Heart left ventricle (tissue), 16 donors: Measurements from ENCODE around the gene ANKRD11. TPM values are rescaled to one million over a fixed set of nuclear protein-coding genes. Genes with fewer than 3 reads are reported as not detected.
A peak's percentile ranks its signal among the peaks of the same experiment; 100 is the strongest.

Experiments used
- ATAC-seq, 4 donors: fragments of 200-7000 bp; cut with Tn5 transposase; one replicate each; pipeline ENCODE4 v1.9.1; 2020 to 2022; ENCODE audit warnings: moderate library complexity in 4 of 4, mild to moderate bottlenecking in 3 of 4, moderate number of reproducible peaks in 1 of 4
- DNase-seq, 5 donors: peaks; one replicate each; pipeline ENCODE4 v3.0.0-alpha.2; 2020
- H3K27ac ChIP-seq, 12 donors: fragments of 200-600 bp; sonication (generic) in 4 of 12; one replicate each; pipeline versions ENCODE4 v1.5.0 to v1.8.0; 2016 to 2022; ENCODE audit warnings: mild to moderate bottlenecking in 2 of 12
- H3K27me3 ChIP-seq, 9 donors: fragments of 200-600 bp; sonication (generic) in 2 of 9; one replicate each; pipeline versions ENCODE4 v1.5.1 to v1.8.0; 2016 to 2022; ENCODE audit warnings: mild to moderate bottlenecking in 3 of 9
- H3K36me3 ChIP-seq, 9 donors: fragments of 200-600 bp; sonication (generic) in 2 of 9; one replicate each; pipeline versions ENCODE4 v1.5.0 to v1.8.0; 2018 to 2022; ENCODE audit warnings: mild to moderate bottlenecking in 2 of 9
- H3K4me1 ChIP-seq, 12 donors: fragments of 200-600 bp; sonication (generic) in 4 of 12; one replicate each; pipeline versions ENCODE4 v1.5.0 to v1.8.0; 2016 to 2022; ENCODE audit warnings: mild to moderate bottlenecking in 3 of 12
- H3K4me3 ChIP-seq, 12 donors: fragments of 200-600 bp; sonication (generic) in 4 of 12; one replicate each; pipeline versions ENCODE4 v1.5.0 to v1.8.0; 2017 to 2022; ENCODE audit warnings: mild to moderate bottlenecking in 9 of 12, moderate library complexity in 4 of 12
- H3K9me3 ChIP-seq, 12 donors: fragments of 200-600 bp; sonication (generic) in 4 of 12; one replicate each; pipeline versions ENCODE4 v1.5.0 to v1.8.0; 2016 to 2022; ENCODE audit warnings: mild to moderate bottlenecking in 1 of 12
- POLR2A ChIP-seq, 2 donors: fragments of 450-650 bp; IDR thresholded peaks; one replicate each; pipeline ENCODE4 v1.6.1; 2017; ENCODE audit warnings: antibody characterized with exemption in 2 of 2, mild to moderate bottlenecking in 2 of 2, moderate library complexity in 2 of 2
- WGBS, 4 donors: extraction: QIAGEN DNeasy Blood & Tissue Kit in 2 of 4; methylation state at CpG; one replicate each; pipeline versions ENCODE4 v1.1.5 to v1.1.7; 2013 to 2018; 5-methylcytosine and 5-hydroxymethylcytosine counted together
- intact Hi-C, 10 donors: fragments of 100-400 bp; cut with DNase I; formaldehyde crosslinking; loops; one replicate each; pipeline versions ENCODE4 v1.11.1 to v1.14.2; 2022
- polyA plus RNA-seq, 2 donors: library from polyadenylated mRNA; stranded (reverse); fragments of 200-250 nt; gene quantifications; one replicate each; pipeline ENCODE4 v1.2.3, GENCODE V29; 2013
- total RNA-seq, 9 donors: library from RNA; depleted of rRNA in 2 of 9; stranded (reverse); fragments of >200 nt in 2 of 9; fragmentation: NEBNext Ultra II Directional in 3 of 9; extraction: Animal tissue kit (Norgen Biotek cat#: 25700) in 3 of 9; gene quantifications; one replicate each; pipeline versions ENCODE4 v1.1.0 to v1.2.4, GENCODE V29; 2016 to 2023
- TF ChIP-seq, protein P1 (sequence below), 12 donors: fragments of 200-600 bp; sonication (generic) in 4 of 12; IDR thresholded peaks; one replicate each; pipeline versions ENCODE4 v1.5.0 to v1.8.0; 2018 to 2022; ENCODE audit warnings: antibody characterized with exemption in 12 of 12, mild to moderate bottlenecking in 5 of 12
- donor health status: ischemic (EF 13 %, LVEDD 7.1; RV severe dilation, severe dysfunction).
- donor health status: healthy with polysubstance abuse.
- donor health status: DM: no; HTN: yes; CAD: no.
- donor health status: DM: no; HTN: no; CAD: no.
- donor health status: ischemic (EF 25% LVEDD 6.9; RV normal size, moderate dysfunction).
- donor health status: ischemic (EF 25% LVEDD 5.7; RV mildly dilated, moderate dysfunction).
- donor health status: healthy.
- donor health status: DM: yes; HTN: yes; CAD: no.
- donor health status: ischemic (EF 35%, LVEDD 5.7; RV mildly dilated, moderate dysfunction).
- donor health status: nonischemic (EF 11% LVEDD 7.7; RV severe dilation, severe dysfunction).
- donor health status: DM: yes; HTN: yes; CAD: no.
- donor health status: PGD.
- donor health status: ischemic (EF 29% LVEDD 5.4; RV normal size, mild dysfunction).
- donor health status: nonischemic (EF 23%, LVEDD 6.1; RV moderate dilation, normal function).

Gene ANKRD11
- total and polyA plus RNA-seq, 11 donors: 53.6 to 123 (median 67.7) TPM

DNA sequence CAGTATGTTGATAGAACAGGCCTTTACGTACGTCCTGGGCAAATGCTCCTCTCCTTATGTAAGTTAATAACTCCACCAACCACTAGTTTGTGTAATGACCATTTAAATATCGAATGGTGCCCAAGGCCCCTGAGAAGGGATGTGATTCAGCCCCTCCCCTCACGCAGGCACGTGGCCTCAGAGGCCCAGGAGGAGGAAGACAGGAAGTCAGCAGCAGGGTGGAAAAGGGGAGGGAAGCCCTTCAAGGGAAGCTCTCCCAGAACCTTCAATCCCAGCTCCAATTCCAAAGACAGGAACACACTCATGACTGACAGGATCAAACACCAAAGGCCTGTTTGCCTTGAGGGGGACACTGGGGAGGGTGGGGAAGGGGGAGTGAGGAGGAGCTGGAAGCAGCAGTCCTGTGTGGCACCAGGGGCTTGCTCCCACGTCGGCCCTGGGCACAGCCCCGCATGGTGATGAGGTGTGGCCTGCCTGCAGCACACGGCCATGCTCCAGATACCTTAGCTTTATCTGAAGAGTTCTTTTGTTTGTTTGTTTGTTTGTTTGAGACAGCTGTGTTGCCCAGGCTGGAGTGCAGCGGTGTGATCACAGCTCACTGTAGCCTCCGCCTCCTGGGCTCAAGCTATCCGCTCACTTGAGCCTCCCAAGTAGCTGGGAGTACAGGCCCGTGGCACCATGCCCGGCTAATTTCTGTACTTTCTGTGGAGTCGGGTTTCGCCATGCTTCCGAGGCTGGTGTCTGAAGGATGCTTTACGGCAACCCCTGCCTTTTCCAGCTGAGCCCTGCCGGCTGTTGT, 167.8 kb downstream of the ANKRD11 start:
- ATAC-seq (no peak), DNase-seq (peak in 3 of 5 donors; percentile 54 to 62 (median 57))
- TF ChIP-seq, protein P1, sequence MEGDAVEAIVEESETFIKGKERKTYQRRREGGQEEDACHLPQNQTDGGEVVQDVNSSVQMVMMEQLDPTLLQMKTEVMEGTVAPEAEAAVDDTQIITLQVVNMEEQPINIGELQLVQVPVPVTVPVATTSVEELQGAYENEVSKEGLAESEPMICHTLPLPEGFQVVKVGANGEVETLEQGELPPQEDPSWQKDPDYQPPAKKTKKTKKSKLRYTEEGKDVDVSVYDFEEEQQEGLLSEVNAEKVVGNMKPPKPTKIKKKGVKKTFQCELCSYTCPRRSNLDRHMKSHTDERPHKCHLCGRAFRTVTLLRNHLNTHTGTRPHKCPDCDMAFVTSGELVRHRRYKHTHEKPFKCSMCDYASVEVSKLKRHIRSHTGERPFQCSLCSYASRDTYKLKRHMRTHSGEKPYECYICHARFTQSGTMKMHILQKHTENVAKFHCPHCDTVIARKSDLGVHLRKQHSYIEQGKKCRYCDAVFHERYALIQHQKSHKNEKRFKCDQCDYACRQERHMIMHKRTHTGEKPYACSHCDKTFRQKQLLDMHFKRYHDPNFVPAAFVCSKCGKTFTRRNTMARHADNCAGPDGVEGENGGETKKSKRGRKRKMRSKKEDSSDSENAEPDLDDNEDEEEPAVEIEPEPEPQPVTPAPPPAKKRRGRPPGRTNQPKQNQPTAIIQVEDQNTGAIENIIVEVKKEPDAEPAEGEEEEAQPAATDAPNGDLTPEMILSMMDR (IDR thresholded peaks at IDR 0.05): no peak
- TF ChIP-seq POLR2A (IDR thresholded peaks at IDR 0.05): no peak
- Histone ChIP-seq H3K36me3 (no peaks in the 10 kb centered on the region), H3K27ac (peak overlapping the region in 6 of 12 donors; percentile 45 to 93 (median 70)), H3K9me3 (no peaks in the 10 kb centered on the region), H3K4me3 (no peak overlapping the region), H3K27me3 (no peaks in the 10 kb centered on the region), H3K4me1 (peaks cover 38 to 99% (median 88%) of the 10 kb centered on the region in 12 donors)
- intact Hi-C loops: no loop called here
- WGBS, 4 donors: 53 to 61% (median 54%) methylated on average over 19 of the region's 19 CpGs

DNA sequence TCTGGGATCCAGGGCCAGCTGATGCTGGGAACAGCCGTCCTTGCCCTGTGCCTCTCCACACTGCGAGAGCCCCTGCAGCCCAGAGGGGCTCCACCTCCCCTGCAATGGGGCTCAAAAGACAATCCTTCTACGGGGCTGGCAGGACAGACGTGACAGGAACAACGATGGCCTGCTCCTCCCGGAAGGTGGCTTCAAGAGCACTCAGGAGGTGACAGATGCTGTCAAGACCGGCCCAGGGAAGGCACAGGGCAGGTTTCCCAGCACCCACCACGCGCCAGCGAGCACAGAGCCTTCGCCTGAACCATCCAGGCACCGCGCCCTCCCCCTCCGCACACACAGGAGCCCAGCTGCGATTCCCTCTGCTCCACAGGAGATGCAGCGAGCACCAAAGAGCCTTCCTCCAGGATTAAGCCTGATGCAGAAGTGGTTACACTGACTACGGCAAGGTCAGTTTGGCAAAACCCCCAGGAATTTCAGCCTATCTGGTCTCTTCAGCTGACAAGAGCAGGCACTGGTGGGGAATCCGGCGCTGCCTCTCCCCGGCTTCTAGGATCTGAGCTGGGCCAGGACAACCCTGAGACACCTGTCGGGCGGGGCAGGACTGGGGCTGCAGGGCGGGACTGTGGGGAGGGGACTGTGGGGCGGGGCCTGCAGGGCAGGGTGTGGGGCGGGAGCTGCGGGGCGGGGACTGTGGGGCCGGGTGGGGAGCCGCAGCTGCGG, 169.4 kb downstream of the ANKRD11 start:
- TF ChIP-seq POLR2A (IDR thresholded peaks at IDR 0.05): no peak
- TF ChIP-seq, protein P1 (IDR thresholded peaks at IDR 0.05): no peak
- ATAC-seq (peak; percentile 8 to 68 (median 60)), DNase-seq (peak; percentile 50 to 79 (median 76))
- peaks cover 0 to 3% (median 0%) of the 10 kb centered on the region in 9 donors for H3K36me3 ChIP-seq
- intact Hi-C loops: no loop called here
- no peaks in the 10 kb centered on the region for H3K9me3 ChIP-seq
- peaks cover 39 to 99% (median 94%) of the 10 kb centered on the region in 12 donors for H3K4me1 ChIP-seq
- H3K27me3 ChIP-seq: no peaks in the 10 kb centered on the region
- H3K4me3 ChIP-seq: peak overlapping the region in 9 of 12 donors; percentile 1 to 31 (median 19)
- 39 to 54% (median 51%) methylated on average over 21 to 30 of the region's 30 CpGs for WGBS, 4 donors
- H3K27ac ChIP-seq: peak overlapping the region; percentile 24 to 93 (median 80)

DNA sequence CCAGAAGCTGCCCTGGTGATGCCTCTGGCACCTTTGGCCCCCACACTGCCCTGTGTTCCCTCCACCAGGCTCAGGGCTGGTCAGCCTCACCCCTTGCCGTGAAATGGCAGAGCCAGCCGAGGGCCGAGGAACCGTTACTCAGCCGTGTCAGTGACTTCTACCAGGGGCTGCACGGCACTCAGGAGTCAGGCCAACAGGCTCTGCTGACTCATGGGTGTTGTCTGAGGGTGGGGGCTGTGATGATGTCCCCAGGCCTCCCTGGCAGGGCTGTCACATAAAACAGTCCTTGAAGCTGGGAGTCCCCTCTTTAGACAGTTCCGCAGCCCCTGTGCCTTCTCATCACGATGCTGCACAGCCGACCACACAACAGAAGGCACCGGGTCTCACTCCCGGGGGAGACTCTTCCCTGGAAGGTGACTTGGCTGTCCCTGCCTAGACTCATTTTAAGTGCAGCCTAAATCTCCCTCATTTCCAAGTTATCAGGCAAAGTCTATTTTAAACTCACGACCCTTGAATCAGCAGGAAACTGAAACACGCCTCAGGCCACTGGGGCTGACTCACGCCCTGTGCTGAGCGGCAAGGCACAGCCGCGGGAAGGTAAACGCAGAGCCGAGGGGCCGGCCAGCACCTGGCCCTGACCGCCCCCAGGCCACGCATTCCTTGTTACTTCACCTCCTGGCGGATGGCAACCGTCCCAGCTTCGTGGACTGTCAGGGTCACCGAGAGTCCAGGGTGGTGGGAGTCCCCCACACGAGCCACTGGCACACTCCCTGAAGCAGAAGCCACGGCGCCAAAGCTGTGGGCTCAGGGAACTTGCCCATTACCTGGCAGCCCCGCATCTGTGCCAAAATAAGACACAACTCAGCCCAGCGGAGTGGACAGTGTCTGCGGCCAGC, 170.2 kb downstream of the ANKRD11 start:
- H3K27ac ChIP-seq: peak overlapping the region; percentile 24 to 93 (median 80)
- 15 to 23% (median 18%) methylated on average over 17 to 32 of the region's 32 CpGs for WGBS, 4 donors
- peak in 4 of 5 donors; percentile 45 to 79 (median 66) for DNase-seq
- ATAC-seq: peak; percentile 23 to 74 (median 68)
- H3K9me3 ChIP-seq: no peaks in the 10 kb centered on the region
- peaks cover 0 to 5% (median 0%) of the 10 kb centered on the region in 9 donors for H3K36me3 ChIP-seq
- TF ChIP-seq POLR2A (IDR thresholded peaks at IDR 0.05): no peak
- TF ChIP-seq, protein P1 (IDR thresholded peaks at IDR 0.05): no peak
- H3K27me3 ChIP-seq: no peaks in the 10 kb centered on the region
- H3K4me1 ChIP-seq: peaks cover 33 to 99% (median 94%) of the 10 kb centered on the region in 12 donors
- peak overlapping the region in 9 of 12 donors; percentile 1 to 31 (median 19) for H3K4me3 ChIP-seq
- intact Hi-C loops: loop anchor here in 1 of 10 donors (5.0 kb wide), 1 partner anchor 187 kb away; the partner anchor contains the start of gene SPG7
